GM12878 (cell line): ENCODE data around the gene SLU7. TPM values are rescaled to one million over a fixed set of nuclear protein-coding genes. Genes with fewer than 3 reads are reported as not detected.

ENCODE experiments used
- ASH2L ChIP-seq: fragments of 300-600, 200-600 bp; sonication (generic); IDR thresholded peaks from 2 replicates; pipeline ENCODE4 v1.6.1; 2017; ENCODE audit warnings: low read depth, mild to moderate bottlenecking, borderline replicate concordance
- CHD1 ChIP-seq: IDR thresholded peaks from 2 replicates; pipeline ENCODE4 v1.6.1; 2012; ENCODE audit warnings: low read depth, low read length, improper control_type of control experiment
- EED ChIP-seq: sonication (generic); IDR thresholded peaks from 2 replicates; pipeline ENCODE4 v1.6.1; 2016; ENCODE audit warnings: antibody characterized with exemption, low read depth
- EZH2 ChIP-seq: IDR thresholded peaks from 2 replicates; pipeline ENCODE4 v1.6.1; 2012; ENCODE audit warnings: low read depth, mild to moderate bottlenecking, control low read depth, inconsistent platforms, low read length, borderline replicate concordance; ENCODE audit not compliant: control insufficient read depth
- FOS ChIP-seq: IDR thresholded peaks from 3 replicates; pipeline ENCODE4 v1.6.1; 2011; ENCODE audit warnings: borderline replicate concordance; ENCODE audit not compliant: insufficient read length; ENCODE audit errors: extremely low read depth
- TCF3 ChIP-seq: IDR thresholded peaks from 2 replicates; pipeline ENCODE4 v1.6.1; 2012; ENCODE audit warnings: low read depth, mild to moderate bottlenecking, low read length, borderline replicate concordance; ENCODE audit not compliant: insufficient read depth
- ZSCAN29 ChIP-seq: fragments of 450-650 bp; IDR thresholded peaks from 2 replicates; pipeline ENCODE4 v1.6.1; 2017; ENCODE audit warnings: mild to moderate bottlenecking, moderate library complexity
- polyA plus RNA-seq, 11 experiments: library from polyadenylated mRNA; depleted of rRNA in 4 of 11; unstranded in 6 of 11; stranded (reverse) in 5 of 11; fragments of >200 nt; fragmentation: Nextera tagmentation in 4 of 11; fragmentation: Illumina TruSeq in 1 of 11; extraction: Ambion mirVana in 4 of 11; extraction: Trizol in 1 of 11; gene quantifications; 1 replicate in 1 of 11; 2 replicates in 10 of 11; pipeline versions ENCODE4 v1.2.1 to v1.2.3, GENCODE V29; 2011 to 2016; ENCODE audit warnings: inconsistent platforms in 2 of 11, missing spikeins in 2 of 11, low read depth in 1 of 11
- total RNA-seq, 4 experiments: library from RNA; depleted of rRNA in 3 of 4; stranded (reverse); fragments of >200 nt in 3 of 4; fragmentation: Illumina TruSeq in 1 of 4; extraction: Trizol in 1 of 4; gene quantifications; 2 replicates each; pipeline versions ENCODE4 v1.2.1 to v1.2.3, GENCODE V29; 2013 to 2021
- TF ChIP-seq, protein P1 (sequence below): fragments of 450-650 bp; formaldehyde crosslinking; IDR thresholded peaks from 2 replicates; pipeline ENCODE4 v1.5.0; 2022; ENCODE audit warnings: mild to moderate bottlenecking, missing genetic modification characterization
- TF ChIP-seq, protein P2 (sequence below): fragments of 450-650 bp; IDR thresholded peaks from 2 replicates; pipeline ENCODE4 v1.6.1; 2016; ENCODE audit warnings: mild to moderate bottlenecking

The SLU7 gene
- total and polyA plus RNA-seq, 10 of the 15 experiments (the other 5 are each of a cell fraction or from before 2014, with no cell fraction given), result 32.7 to 55.2 (median 46.6) TPM

DNA sequence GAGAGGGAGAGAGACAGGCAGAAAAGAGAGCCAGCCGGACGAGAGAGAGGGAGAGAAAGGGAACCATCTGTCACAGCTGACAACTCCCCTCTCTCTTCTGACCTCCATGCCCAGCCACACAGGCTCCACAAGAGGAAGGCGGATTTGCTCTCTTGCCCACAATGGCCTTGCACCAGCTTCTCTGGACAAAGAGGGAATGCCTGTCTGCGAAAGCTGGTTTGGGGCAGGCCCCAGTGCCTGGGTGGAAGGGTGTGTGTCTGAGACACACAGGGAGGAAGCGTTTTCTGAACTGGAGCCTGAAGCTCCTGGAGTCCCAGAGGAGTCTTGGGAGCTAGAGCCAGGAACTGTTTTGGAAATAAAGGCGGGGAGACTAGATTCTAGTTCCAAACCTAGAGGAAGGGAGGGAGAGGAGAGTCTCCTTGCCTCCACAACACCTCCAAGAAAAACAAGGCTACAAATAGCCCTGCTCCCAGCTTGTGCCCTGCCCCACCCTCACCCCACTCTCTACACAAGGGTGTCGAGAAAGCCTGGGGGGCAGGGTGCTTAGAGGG lies 60.9 kb downstream of the SLU7 start (continued):
- no peak for TF ChIP-seq FOS
- TF ChIP-seq CHD1, result no peak
- no peak for TF ChIP-seq ZSCAN29
- TF ChIP-seq, protein P1, sequence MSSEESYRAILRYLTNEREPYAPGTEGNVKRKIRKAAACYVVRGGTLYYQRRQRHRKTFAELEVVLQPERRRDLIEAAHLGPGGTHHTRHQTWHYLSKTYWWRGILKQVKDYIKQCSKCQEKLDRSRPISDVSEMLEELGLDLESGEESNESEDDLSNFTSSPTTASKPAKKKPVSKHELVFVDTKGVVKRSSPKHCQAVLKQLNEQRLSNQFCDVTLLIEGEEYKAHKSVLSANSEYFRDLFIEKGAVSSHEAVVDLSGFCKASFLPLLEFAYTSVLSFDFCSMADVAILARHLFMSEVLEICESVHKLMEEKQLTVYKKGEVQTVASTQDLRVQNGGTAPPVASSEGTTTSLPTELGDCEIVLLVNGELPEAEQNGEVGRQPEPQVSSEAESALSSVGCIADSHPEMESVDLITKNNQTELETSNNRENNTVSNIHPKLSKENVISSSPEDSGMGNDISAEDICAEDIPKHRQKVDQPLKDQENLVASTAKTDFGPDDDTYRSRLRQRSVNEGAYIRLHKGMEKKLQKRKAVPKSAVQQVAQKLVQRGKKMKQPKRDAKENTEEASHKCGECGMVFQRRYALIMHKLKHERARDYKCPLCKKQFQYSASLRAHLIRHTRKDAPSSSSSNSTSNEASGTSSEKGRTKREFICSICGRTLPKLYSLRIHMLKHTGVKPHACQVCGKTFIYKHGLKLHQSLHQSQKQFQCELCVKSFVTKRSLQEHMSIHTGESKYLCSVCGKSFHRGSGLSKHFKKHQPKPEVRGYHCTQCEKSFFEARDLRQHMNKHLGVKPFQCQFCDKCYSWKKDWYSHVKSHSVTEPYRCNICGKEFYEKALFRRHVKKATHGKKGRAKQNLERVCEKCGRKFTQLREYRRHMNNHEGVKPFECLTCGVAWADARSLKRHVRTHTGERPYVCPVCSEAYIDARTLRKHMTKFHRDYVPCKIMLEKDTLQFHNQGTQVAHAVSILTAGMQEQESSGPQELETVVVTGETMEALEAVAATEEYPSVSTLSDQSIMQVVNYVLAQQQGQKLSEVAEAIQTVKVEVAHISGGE (CRISPR knock-in tag), result no peak
- TF ChIP-seq, protein P2, sequence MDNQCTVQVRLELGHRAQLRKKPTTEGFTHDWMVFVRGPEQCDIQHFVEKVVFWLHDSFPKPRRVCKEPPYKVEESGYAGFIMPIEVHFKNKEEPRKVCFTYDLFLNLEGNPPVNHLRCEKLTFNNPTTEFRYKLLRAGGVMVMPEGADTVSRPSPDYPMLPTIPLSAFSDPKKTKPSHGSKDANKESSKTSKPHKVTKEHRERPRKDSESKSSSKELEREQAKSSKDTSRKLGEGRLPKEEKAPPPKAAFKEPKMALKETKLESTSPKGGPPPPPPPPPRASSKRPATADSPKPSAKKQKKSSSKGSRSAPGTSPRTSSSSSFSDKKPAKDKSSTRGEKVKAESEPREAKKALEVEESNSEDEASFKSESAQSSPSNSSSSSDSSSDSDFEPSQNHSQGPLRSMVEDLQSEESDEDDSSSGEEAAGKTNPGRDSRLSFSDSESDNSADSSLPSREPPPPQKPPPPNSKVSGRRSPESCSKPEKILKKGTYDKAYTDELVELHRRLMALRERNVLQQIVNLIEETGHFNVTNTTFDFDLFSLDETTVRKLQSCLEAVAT, result no peak
- TF ChIP-seq EZH2, result no peak
- TF ChIP-seq EED, result no peak
- TF ChIP-seq ASH2L, result no peak
- no peak for TF ChIP-seq TCF3
